ENCODE results near the gene TMEM255B.

GRCh38 chr13:113794086-113794485 lies 35.1 kb downstream of the TMEM255B start:
- TF ChIP-seq CTCF (IDR thresholded peaks at IDR 0.05) (no peak), EZH2 (IDR thresholded peaks at IDR 0.05) (no peak), EZH2phosphoT487 (IDR thresholded peaks at IDR 0.05) (no peak)

All from neural progenitor cell (in vitro differentiated cells).